T1000 (cell line): ENCODE results near the gene CASP7.
"Not testable (repeated sequence)": the region's sequence is repeated elsewhere in the genome, so short reads cannot be mapped to it uniquely, and the experiment has no call there.

Experiments used
- DNase-seq: peaks from one replicate; lab custom pipeline; 2025; ENCODE audit warnings: mixed read lengths; lab: John Stamatoyannopoulos, UW

CASP7 gene

DNA sequence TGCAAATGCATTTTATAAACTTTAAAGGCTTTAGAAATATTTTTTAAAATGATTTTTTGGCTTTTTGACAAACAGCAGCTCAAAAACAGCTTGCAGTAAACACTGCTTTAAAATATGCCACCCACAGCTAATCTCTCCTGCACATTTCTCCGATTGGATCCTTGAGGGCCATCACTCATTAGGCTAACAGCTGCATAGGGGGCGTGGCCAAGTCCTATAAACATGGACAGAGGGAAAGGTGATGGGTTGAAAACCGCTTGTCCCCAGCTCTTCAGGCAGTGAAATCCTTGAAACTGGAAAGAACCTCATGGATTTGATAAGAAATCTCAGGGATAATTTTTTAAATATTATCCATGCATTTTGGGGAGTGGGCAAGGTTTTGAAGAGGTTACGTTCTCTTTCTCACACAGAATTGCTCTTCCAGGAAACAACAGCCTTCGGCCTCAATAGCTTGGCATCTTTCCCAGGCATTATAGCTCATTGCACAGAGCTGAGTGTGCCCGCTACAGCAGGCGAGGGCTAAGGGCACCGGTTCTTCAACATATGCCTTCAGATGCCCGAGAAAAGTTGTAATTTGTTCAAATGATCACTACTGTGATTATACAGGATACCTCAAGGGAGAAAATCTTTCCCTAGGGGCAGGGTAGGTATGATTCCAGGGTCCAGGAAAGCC is 73.4 kb downstream of the CASP7 start:
- DNase-seq = no peak

DNA sequence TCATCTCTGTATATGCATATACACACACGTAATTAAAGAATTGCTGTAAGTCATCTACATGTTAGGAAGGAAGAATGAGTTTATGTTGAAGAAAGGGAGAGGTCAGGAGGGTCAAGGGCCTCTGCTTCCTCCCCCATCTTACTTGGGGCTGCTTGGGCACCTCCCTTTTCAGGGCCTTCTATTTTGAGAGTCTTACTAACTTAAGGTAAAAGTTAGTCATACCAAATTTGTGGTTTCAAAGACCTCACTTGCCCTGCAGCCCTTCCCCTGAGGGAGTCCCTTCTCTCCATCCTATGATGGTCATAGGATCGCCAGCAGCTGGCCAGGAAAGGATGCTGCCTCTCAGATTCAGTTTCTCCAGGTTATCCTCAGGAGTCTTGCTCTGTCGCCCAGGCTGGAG is 74.4 kb downstream of the CASP7 start:
- no peak for DNase-seq

DNA sequence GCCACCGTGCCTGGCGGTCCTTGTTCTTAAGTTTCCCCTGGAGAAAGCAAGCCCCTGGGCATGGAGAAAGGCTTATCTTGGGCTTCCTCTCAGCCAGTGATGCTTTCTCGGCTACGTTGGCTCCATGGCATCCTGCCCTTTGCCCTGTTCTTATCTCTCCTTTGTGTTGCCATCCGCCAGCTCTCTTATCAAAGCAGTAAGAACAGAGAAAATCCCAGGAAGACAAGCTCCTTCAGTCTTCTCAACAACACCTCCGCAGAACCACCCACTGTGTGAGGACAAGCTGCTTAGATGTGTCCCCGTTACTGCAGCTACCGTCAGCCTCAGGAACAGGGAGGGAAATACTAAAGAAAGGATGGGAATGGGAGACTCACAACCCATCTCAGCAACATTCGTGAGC is 75.1 kb downstream of the CASP7 start:
- no peak for DNase-seq

DNA sequence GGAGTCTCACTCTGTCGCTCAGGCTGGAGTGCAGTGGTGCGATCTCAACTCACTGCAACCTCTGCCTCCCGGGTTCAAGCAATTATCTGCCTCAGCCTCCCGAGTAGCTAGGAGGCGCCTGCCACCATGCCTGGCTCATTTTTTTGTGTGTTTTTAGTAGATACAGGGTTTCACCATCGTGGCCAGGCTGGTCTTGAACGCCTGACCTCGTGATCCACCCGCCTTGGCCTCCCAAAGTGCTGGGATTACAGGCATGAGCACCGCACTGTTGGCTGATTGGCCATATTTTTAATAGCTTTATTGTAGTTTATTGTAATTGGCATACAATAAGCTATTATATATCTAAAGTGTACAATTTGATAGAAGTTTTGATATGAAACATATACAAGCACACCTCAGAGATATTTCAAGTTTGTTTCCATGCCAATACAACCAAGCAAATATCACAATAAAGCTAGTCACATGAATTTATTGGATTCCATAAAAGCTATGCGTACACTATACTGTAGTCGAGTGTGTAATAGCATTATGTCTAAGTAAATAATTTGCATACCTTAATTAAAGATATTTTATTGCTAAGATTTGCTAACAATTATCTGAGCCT is 77.3 kb downstream of the CASP7 start:
- no peak for DNase-seq

DNA sequence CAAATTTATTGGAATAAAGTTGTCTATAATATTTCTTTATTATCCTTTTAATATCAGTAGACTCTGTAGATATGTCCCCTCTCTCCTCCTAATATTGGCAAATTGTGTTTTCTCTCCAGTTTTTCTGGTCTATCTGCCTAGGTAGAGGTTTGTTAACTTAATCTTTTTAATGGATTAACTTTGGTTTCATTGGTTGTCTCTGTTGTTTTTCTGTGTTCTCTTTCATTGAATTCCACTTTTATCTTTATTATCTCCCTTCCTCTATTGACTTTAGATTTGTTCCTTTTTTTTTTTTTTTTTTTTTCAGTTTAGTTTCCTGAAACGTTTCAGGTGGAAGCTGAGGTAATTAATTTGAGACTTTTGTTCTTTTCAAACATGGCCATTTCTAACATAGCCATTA is 82.4 kb downstream of the CASP7 start:
- no peak for DNase-seq

DNA sequence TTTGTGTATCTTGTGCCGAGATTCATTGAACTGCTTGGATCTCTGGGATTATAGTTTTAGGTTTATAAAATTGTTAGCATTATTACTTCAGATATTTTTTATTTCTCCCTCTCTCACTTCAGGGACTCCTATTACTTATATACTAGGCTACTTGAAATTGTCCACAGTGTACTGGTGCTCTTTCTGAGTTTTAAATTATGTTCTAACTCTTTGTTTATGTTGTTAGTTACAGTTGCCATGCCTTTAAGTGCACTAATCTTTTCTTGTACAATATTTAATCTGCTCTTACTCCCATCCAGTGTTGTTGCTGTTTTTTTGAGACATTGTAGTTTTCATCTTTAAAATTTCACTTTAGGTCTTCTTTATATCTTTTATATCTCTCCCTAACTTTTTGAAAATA is 84.9 kb downstream of the CASP7 start:
- DNase-seq = no peak

DNA sequence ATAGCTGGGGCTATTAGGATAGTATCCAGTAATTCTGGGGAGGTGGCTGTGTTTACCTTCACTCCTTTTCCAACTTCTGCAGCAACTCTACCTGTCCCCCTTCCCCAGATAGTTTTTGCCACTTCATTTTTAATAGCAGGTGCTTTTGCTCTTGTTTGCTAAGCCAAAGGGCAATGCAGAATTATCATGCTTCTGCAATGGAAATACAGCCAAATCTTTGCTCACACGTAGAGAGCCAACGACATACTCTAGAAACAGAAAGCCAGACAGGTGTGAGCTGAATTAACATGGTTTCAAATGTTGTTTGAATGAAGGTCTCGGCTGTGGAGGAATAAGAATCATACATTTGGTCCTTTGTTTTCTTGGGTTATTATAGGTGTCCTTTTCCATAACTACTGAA is 86.2 kb downstream of the CASP7 start:
- DNase-seq = no peak

DNA sequence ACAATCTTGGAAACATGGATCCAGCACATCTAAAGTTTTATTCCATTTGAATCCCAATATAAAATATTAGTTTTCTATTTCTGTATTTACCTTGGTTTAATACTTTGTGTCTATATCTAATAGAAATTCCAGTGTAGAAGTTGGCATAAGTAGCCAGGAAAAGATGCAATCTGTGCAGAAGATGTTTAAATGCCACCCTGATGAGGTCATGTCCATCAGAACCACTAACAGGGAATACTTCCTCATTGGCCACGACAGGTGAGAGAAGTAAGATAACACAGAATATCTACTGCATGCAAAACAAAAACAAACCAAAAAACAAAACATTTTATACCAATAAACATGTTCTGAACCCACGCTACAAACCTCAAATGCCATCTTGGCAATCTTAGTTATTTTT is 87.5 kb downstream of the CASP7 start:
- DNase-seq = no peak

DNA sequence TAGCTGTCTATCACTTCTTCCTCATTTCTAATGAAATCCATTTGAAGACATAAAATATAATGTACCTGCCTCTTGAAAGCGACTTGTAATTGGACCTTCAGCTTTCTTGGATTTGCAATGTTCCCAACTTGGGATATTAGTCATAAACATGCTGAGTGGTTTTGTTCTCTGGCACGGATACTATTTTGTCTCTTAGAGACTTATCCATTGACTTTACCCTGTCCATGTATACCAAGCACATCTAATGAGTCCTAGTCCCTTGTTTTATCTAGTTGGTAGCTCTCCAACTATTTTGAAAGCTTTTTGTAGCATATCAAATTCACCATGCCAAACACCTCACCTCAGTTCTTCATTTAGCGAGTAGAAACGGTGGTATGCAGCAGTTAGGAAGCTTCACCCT is 90.6 kb downstream of the CASP7 start:
- no peak for DNase-seq

DNA sequence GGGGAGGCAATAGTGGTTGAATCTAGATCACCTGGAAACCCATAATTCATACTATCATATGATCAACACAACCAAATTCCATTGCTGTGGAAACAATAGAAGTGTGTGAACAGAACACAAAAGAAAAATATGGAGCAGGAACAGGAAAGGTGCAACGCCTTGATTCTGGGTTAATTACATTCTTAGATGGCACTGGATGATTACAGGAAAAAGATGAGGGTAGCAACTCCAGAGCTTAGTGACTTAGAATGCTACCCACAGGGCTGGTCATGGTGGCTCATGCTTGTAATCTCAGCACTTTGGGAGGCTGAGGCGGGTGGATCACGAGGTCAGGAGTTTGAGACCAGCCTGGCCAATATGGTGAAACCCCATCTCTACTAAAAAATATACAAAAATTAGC is 91.4 kb downstream of the CASP7 start:
- not testable (repeated sequence) for DNase-seq

DNA sequence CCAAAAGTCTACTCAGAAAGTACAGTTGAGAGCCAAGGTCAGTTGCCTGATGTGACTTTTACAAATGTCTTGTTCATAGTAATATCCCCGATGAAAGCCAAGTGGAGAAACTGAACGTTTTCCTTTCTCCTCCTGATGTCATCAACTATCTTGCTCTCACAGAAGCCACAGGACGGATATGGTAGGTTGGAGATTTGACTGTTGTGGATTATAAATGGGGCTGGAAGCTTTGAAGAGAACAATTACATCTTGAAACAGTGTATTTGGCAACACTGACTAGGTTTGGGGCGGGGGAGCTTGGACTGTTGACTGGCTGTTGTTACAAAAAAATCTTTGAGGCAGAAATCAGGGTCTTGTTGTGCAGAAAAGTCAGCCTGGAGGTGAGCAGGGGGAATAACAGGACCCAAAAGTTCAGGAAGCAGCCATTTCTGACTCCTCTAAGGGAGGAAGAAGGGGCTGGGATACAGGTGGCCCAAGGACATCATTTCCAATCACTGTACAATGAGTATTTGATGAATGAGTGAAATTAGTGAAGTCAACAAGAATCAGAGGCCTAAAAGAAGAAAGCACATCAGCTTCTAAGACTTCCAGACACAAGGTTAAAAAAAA is 96.1 kb downstream of the CASP7 start:
- no peak for DNase-seq

DNA sequence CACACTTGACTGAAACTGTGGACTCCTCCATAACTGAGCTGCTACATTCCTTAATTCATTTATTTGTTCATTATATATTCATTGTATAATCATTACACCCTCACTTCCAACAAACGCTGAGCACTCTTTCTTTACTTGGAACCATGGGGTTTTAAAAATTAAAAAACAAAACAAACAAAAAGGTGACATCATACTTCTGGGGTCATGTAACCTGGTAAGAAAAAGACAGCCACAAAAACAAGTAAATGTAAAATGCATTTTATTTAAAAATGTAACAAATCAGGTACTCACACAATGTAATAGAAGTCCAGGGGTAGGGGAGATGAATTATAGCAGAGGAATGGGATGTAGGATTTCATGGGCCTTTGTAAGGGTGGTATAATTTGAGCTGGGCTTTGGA is 96.8 kb downstream of the CASP7 start:
- DNase-seq = no peak
